Tibial nerve (tissue), 4 donors: ENCODE measurements around the gene VWA3A.

Experiments used
- CTCF ChIP-seq, 5 experiments: fragments of 200-600 bp in 3 of 5; fragments of 450-650 bp in 2 of 5; sonication (generic) in 3 of 5; IDR thresholded peaks; one replicate each; pipeline ENCODE4 v1.5.1; 2016 to 2019; ENCODE audit warnings: antibody characterized with exemption in 5 of 5, mild to moderate bottlenecking in 3 of 5, moderate library complexity in 2 of 5
- EP300 ChIP-seq, 2 donors: sonication (generic); formaldehyde crosslinking; IDR thresholded peaks; one replicate each; pipeline ENCODE4 v1.6.1; 2017; ENCODE audit warnings: antibody characterized with exemption in 2 of 2, mild to moderate bottlenecking in 1 of 2

- TF ChIP-seq CTCF (IDR thresholded peaks at IDR 0.05), result no peak
- no peak for TF ChIP-seq EP300 (IDR thresholded peaks at IDR 0.05)
These were observed 103.0 kb downstream of the VWA3A start for GRCh38 chr16:22195445-22195694.
